HG03060 (cell line): ENCODE measurements around the gene OR6M1.

Experiments
- ATAC-seq: cut with Tn5 transposase; IDR thresholded peaks from one replicate; pipeline ENCODE4 v1.9.1; 2021; ENCODE audit warnings: low read depth, moderate number of reproducible peaks; ENCODE audit not compliant: unreplicated experiment

The OR6M1 gene, protein sequence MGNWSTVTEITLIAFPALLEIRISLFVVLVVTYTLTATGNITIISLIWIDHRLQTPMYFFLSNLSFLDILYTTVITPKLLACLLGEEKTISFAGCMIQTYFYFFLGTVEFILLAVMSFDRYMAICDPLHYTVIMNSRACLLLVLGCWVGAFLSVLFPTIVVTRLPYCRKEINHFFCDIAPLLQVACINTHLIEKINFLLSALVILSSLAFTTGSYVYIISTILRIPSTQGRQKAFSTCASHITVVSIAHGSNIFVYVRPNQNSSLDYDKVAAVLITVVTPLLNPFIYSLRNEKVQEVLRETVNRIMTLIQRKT

DNA sequence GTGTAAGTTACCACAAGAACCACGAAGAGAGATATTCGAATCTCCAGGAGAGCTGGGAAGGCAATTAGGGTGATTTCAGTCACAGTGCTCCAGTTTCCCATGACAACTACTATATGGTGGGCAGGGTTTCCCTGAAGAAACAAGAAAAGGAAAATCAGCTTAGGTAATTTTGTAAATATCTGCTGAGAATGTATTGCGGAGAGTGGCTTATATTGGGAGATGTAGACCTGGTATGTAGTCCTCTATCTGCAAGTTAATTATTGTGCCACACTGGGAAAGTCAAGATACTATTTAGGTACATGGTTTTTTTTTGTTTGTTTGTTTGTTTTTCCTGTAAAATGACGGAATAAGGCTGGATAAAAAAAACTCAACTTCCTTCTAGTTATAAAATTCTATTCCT lies at the start of gene OR6M1:
OR6M1 (minus strand) TSS at position 101 of the 400 bp plus-strand sequence; CDS start at position 101, 0 bp downstream.
- ATAC-seq = no peak

DNA sequence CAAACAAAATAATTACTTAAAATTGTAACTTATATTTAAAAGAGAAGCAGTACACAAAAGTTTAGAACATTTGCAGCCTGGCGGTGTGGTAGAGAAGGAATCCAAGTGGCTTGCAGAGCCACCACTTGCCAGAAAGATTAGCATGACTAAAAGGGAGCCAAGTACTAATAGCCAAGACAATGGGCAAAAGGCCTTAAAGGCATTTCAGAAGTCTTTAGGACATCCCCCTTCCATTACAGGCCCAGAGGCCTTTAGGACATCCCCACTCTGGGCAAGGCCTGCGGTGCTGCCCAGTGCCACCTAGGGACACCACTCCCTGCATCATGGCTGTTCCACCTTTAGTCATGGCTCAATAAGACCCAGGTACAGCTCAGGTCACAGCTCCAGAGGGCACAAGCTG lies 46.9 kb upstream of the OR6M1 start:
- no peak for ATAC-seq

DNA sequence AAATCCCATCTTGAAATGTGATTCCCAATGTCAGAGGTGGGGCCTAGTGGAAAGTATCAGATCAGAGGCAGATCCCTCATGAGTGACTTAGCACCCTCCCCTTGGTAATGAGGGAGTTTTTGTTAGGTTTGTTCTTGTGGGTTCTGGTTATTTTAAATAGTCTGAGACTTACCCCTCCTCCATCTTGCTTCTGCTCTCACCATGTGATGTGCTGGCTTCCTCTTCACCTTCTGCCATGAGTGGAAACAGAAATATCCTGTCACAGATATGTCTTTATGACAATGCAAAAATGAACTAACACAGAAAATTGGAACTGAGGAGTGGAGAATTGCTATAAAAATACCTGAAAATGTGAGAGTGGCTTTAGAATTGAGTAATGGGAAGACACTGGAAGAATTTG lies 46.2 kb upstream of the OR6M1 start:
- no peak for ATAC-seq

DNA sequence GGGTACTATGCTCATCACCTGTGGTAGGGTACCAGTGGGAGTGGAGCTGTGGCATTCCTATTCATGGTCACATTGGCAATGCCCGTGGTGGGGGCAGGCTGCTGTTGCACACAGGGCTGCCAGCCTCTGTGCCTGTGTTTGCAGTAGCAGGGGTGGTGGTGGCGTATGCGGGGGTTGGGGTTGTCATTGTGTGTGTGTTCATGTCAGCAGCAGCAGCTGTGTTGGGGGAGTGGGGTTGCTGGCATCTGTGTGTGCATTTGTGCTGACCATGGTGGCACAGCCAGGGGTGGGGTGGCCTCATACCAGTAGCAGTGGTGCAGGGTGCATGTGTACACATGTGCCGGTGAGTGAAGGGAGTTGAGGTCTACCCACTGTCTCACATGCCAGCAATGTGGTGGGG lies 45.0 kb upstream of the OR6M1 start:
- ATAC-seq = no peak

DNA sequence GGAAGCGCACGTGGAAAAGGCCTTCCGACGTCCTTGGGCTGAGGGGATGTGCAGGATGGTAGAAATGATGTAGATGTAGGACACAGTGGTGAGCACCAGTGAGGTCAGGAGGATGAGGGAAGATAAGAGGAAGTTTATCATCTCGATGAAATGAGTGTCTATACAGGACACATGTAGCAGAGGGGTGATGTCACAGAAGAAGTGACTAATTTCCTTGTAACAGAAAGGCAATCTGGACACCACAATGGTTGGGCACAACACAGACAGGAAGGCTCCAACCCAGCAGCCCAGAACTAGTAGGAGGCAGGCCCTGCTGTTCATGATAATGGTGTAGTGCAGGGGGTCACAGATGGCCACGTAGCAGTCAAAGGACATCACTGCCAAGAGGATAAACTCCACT lies 35.0 kb upstream of the OR6M1 start:
- no peak for ATAC-seq

DNA sequence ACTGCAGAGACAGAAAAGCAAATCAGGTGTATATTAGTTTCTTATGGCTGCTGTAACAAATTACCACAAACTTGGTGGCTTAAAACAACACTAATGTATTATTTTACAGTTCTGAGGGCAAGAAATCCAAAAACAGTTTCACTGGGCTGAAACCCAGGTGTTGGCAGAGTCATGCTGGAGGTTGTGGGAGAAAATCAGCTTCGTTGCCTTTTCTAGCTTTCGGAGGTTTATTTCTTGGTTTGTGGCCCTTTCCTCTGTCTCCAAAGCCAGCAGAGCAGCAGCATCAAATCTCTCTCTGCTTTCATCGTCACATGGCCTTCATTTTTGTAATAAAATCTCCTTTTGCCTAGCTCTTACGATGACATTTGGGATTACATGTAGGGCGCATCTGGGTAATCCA lies 33.0 kb upstream of the OR6M1 start:
- no peak for ATAC-seq

DNA sequence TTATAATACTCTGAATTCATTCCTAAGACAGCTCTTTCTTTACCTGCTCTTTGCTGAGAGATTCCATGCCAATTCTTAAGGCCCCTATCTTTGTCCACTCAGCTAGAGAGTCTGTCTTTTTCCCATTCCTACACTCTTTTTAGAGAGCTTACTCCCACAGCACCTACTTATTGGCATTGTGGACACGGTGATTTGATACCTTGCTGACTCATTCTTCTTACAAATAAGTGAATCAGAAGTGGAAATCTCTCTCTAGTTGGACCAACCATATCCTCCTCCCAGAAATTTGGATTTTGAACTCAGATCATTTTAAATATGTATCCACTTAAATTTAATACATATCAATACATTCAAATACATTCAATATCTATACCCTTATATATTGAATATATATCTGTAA lies 32.5 kb upstream of the OR6M1 start:
- no peak for ATAC-seq

DNA sequence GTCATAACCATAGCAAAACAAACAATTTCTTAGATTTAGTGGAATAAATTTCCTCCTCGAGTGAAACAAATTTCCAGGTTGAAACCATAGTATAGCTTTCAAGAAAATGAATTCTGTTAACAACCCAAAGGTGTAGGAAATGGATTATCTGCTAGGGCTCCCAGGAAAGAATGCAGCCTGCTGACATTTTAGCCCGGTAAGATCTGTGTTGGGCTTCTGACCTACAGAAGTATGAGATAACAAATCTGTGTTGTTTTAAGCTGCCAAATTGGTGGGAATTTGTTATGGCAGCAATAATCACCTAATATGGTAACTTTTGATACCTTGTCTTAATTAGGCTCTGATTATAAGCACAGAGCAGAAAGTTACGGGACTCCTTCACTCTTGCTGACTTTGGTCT lies 32.0 kb upstream of the OR6M1 start:
- ATAC-seq = no peak

DNA sequence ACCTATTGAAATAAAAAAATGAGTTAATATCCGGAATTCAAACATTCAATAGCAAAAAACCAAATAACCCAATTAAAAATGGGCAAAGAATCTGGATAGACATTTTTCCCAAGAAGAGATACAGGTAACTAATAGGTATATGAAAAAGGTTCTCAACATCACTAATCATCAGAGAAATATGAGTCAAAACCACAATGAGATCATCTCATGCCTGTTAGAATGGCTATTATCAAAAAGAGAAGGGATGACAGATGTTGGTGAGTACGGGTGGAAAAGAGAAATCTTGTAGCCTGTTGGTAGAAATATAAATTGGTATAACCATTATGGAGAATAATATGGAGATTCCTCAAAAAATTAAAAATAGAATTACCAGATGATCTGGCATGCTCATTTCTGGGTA lies 26.9 kb upstream of the OR6M1 start:
- ATAC-seq = no peak

DNA sequence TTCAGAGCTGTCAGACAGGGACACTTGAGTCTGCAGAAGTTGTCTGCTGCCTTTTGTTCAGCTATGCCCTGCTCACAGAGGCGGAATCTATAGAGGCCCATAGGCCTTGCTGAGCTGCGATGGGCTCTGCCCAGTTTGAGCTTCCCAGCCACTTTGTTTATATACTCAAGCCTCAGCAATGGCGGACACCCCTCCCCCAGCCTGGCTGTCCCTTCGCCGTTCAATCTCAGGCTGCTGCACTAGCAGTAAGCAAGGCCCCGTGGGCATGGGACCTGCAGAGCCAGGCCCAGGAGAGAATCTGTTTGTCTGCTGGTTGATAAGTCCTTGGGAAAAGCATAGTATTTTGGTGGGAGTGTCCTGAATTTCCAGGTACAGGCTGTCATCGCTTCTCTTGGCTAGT lies 23.6 kb upstream of the OR6M1 start:
- no peak for ATAC-seq

DNA sequence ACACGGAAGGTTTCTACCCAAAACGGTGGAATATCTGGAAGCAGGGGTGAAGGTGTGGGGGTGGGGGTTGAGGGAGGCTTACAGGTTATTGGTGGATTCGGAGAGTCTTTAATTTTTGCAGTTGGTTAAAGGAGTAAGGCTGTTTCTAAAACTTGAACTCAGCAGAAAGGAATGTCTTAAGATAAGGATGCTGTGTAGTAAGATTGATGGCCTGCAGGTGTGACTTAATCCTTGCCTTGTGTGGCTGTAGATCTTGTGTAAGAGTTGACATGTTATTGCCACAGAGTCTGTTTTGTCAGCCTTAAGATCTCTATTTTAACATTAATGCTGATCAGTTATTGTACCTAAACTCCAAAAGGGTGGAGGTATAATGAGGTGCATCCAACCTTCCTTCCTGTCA lies 16.4 kb upstream of the OR6M1 start:
- no peak for ATAC-seq

DNA sequence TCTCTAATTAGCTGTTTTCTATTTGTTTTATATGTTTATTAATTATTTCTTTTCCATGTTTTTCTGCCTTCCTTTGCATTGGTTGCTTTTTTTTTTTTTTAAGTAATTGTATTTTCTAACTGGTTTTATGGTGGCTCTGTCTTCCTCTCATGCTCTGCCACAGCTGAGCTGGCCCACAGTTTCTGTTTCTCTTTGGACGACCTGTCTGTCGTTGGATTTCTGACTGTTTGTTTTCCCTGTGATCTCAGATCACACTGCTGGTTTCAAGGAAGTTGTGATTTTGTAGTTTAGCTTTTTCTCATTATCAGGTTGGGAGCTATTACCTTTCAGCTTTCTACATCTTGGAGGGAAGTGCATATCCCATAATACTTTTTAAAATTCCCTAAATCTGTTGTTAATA lies 15.9 kb upstream of the OR6M1 start:
- ATAC-seq = no peak

DNA sequence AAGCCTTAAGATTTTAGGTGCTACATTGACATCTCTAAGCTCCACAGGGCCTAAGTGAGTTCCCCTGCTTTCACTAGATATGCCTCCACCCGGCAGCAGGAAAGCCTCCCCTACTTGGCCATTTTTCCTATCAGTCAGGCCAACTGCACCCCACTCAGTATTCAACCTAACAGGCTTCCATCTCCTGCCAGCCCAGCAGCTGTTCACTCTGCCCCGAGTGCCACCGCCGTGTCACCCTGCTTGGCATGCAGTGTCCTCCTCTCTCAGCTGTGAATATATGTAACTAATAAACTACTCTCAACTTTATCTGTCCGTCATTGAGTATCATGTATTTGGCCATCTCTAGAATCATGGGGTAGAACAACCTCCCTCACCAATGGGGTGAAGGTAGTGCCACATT lies 9.0 kb upstream of the OR6M1 start:
- ATAC-seq = no peak

DNA sequence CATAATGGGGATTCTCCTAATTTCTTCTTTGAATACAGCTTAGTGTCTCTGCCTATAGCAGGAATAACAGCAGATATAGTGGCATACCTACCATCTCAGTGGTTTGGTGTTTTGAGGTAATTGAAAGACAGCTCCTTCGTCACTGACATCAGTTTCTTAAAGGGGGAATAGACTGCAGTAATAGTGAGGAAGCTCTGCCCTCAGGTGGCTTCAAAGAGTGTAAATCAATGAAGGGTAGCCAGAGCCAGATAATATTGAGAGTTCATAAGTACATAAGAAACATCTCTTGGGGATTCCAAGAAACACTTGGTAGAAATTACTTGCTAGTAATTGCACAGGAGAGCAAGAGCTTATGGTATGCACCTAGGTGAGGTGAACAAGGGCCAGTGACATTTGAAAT lies 4.4 kb downstream of the OR6M1 start:
- ATAC-seq = no peak

DNA sequence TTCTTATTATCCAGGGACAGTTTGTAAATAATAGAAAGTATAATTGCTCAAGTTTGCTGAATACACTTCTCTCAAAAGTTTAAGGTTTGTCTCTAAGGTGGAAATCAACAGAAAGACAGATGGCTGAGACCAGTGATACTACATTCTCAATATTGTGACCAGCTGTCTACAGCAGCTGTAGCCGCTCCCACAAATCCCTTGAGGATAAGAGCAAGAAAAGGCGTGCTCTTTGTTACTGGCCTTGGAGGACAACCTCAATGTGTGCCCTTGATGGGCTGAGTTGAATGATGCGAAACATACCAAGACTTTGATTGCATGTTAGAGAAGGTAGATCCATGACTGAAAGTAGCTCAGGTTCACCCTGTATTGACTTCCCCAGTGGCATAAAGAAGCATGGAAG lies 6.1 kb downstream of the OR6M1 start:
- ATAC-seq = no peak

DNA sequence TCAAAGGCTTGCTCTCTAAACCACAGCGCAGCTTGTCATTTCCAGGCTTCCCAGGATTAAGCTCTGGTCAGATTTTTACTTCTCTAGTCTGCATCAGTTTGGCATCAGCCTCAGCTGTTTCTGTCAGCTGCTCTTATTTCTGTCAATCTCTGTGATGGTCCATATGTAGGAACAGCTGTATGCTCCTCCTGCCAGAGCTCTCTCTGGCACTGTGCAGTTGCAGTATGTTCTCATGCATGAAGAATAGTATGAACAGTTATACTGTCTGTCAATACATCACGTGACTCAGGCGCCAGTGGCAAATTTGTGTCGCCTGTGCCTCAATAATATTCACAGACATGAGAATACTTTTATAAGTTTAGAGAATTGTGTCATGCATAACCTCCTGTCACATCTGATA lies 6.7 kb downstream of the OR6M1 start:
- no peak for ATAC-seq

DNA sequence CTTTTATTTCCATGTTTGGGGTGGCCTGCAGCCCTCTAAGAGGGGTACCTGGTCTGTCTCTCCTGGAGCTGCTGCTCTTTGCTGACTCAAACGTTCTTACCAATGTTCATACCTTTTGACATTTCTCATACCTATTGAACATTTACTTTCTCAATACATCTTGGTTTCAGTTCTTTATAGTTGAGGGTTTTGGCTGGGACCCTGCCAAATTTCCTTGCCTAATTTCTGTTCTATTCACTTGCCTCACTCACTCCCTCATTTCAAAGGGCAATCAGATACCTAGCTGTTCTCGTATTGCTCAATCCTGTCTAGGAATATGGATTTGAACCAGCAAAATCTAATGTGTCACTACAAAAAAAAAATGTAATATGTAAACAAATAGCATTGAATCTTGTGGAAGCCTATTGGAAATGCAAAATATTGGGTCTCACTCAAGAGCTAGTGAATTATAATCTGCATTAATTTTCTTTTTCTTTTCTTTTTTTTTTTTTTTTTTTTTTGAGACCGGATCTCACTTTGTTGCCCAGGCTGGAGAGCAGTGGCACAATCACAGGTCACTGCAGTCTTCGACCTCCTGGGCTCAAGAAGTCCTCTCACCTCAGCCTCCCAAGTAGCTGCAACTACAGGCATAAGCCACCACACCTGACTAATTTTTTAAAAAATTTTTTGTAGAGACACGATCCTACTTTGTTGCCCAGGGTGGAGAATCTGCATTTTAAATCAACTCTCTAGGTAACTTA lies 7.5 kb downstream of the OR6M1 start:
- ATAC-seq = no peak

DNA sequence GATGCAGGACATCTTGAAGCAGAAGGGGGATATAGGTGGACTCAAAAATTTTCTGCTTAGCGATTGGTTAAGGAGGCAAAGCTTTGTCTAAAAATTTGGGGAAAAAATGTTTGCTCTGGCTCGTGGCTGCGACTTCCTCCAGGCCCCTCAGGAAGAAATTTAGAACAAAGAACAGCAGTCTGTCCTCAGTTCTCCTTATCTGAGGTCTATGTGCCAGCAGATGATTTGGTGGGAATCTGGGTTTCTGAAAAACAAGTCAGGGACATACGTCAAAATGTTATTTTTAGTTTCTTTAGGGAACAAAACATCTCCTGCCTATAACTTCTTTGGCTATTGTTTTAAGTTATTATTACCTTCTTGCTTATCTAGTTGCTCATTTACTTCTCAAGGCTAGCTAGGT lies 8.1 kb downstream of the OR6M1 start:
- ATAC-seq = no peak

DNA sequence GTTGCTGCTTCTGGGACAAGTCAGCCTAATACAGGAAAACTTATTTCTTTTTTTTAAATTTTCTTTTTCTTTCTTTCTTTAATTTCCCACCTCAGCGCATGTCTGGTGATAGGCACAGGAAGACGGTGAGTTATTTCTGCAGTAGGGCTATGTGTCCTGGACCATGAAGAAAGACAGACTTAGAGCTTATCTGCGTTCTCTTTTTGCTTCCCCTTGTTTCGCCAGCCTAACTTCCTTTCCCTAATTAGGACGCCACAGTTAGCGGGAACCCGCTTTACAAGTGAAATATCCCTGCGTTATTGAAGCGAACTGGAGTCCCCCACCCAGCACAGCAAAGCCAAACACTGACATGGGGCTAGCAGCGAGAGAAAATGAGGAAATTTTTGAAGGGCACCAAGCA lies 8.6 kb downstream of the OR6M1 start:
- no peak for ATAC-seq

DNA sequence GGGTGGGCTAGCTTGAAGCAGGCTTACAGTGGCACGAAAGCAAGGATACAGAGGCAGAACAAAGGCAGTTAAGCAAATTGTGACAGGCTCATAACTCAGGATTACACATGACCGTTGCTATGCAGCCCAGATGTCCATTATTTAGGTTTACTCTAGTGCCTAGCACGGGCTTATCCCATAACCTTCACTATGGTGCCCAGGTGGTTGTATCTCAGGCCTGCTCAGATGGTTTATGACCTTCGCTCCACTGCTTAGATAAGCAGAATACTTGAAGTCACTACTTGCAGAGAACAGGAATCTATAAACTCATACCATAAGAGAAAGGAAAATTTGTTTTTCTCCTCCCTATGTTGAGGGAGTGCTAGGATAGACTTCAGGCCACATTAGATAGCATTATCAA lies 9.0 kb downstream of the OR6M1 start:
- no peak for ATAC-seq

DNA sequence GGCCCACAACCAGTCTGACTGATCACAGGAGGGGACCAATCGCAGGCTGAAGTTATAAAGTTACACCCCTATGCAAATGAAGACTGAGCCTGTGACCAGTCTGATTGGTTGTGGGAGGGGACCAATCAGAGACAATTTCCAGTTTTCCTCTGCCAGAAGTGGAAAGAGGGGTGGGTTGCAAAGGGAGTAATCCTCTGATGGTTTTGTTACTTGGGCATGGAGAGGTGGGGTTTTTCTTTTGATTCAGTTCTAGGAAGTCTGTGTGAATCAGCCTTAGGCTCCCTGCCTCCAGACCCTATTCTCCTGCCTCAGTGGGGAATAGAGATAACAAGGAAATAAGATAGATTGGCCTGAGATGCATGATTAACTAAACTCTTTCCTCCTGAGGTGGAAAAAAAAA lies 9.9 kb downstream of the OR6M1 start:
- no peak for ATAC-seq

DNA sequence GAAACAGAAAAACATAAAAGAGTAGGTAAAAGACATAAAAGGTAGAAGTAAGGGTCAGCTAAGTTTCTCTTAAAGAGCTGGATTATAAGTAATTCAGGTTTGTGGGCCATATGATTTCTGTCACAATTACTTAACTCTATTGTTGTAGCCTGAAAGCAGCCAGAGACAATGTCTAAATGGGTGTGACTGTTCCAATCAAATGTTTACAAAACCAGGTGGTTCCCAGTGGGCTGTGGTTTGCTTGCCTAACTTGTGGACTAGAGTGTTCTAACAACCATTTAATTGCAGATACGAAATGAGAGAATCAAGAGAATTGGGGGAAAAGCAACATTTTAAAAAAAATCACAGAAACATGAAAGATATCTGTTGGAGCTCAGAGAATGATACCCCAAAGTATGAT lies 22.6 kb downstream of the OR6M1 start:
- ATAC-seq = no peak
